Glomerular visceral epithelial cell (primary cell): ENCODE results near the gene DDX11.
"Not testable (repeated sequence)": the region's sequence is repeated elsewhere in the genome, so short reads cannot be mapped to it uniquely, and the experiment has no call there.

Experiments
- DNase-seq: peaks from one replicate; pipeline ENCODE4 v3.0.0-alpha.2; 2016; ENCODE audit errors: extremely low spot score

DDX11 gene

GRCh38 chr12:31073527-31074332 is at the start of gene DDX11:
Gene DDX11, plus strand, starts transcription at chr12:31073860. Its CDS starts 4,534 bp downstream, at chr12:31078394.
- DNase-seq = peak; percentile 92

- no peak for DNase-seq
Observed at GRCh38 chr12:31026202-31026601, 47.5 kb upstream of the DDX11 start.

GRCh38 chr12:31027006-31027405 is 46.7 kb upstream of the DDX11 start:
- DNase-seq = not testable (repeated sequence)

- DNase-seq = no peak
Observed at GRCh38 chr12:31029468-31029867, 44.2 kb upstream of the DDX11 start.

GRCh38 chr12:31029916-31030562 is 43.6 kb upstream of the DDX11 start:
- DNase-seq = no peak

GRCh38 chr12:31031951-31032335 is 41.7 kb upstream of the DDX11 start:
- no peak for DNase-seq

GRCh38 chr12:31033146-31033545 is 40.5 kb upstream of the DDX11 start:
- DNase-seq = no peak

GRCh38 chr12:31033681-31034080 is 40.0 kb upstream of the DDX11 start:
- peak; percentile 25 for DNase-seq

GRCh38 chr12:31034372-31034771 is 39.3 kb upstream of the DDX11 start:
- DNase-seq = no peak

GRCh38 chr12:31035226-31035625 is 38.4 kb upstream of the DDX11 start:
- no peak for DNase-seq

- no peak for DNase-seq
Observed at GRCh38 chr12:31035967-31036665, 37.5 kb upstream of the DDX11 start.

- DNase-seq = no peak
Observed at GRCh38 chr12:31037028-31037427, 36.6 kb upstream of the DDX11 start.

- DNase-seq = no peak
Observed at GRCh38 chr12:31037931-31038330, 35.7 kb upstream of the DDX11 start.

GRCh38 chr12:31041033-31041564 is 32.6 kb upstream of the DDX11 start:
- no peak for DNase-seq

GRCh38 chr12:31050143-31050542 is 23.5 kb upstream of the DDX11 start:
- peak; percentile 61 for DNase-seq

GRCh38 chr12:31050548-31050947 is 23.1 kb upstream of the DDX11 start:
- peak; percentile 29 for DNase-seq

GRCh38 chr12:31051692-31052091 is 22.0 kb upstream of the DDX11 start:
- not testable (repeated sequence) for DNase-seq

- not testable (repeated sequence) for DNase-seq
Observed at GRCh38 chr12:31052121-31052520, 21.5 kb upstream of the DDX11 start.

- DNase-seq = peak; percentile 72
Observed at GRCh38 chr12:31052666-31053439, 20.8 kb upstream of the DDX11 start.

- DNase-seq = not testable (repeated sequence)
Observed at GRCh38 chr12:31053944-31054343, 19.7 kb upstream of the DDX11 start.

- DNase-seq = no peak
Observed at GRCh38 chr12:31057671-31058070, 16.0 kb upstream of the DDX11 start.

- DNase-seq = not testable (repeated sequence)
Observed at GRCh38 chr12:31066196-31066595, 7.5 kb upstream of the DDX11 start.
